ENCODE results near the gene TLNRD1. TPM values are rescaled to one million over a fixed set of nuclear protein-coding genes. Genes with fewer than 3 reads are reported as not detected.

The TLNRD1 gene
- total and polyA plus RNA-seq, 2 experiments from 2014 or later = 14.4 to 41.8 TPM

GRCh38 chr15:81049835-81050234 lies 49.1 kb downstream of the TLNRD1 start:
- no peaks in the 10 kb centered on the region for H3K9me3 ChIP-seq (ENCODE audit: low read depth)
- no peak overlapping the region for H3K27ac ChIP-seq
- peaks cover 14% of the 10 kb centered on the region for H3K27me3 ChIP-seq
- no peak for DNase-seq (ENCODE audit: low read depth in 1 of 2, low spot score in 1 of 2)
- no peak for TF ChIP-seq CTCF (IDR thresholded peaks at IDR 0.05; ENCODE audit: low read depth, low read length)
- H3K4me1 ChIP-seq (ENCODE audit: low read depth) = no peaks in the 10 kb centered on the region
- no peaks in the 10 kb centered on the region for H3K36me3 ChIP-seq
- no peak overlapping the region for H3K4me3 ChIP-seq

GRCh38 chr15:81050259-81050658 lies 49.5 kb downstream of the TLNRD1 start:
- no peak for TF ChIP-seq CTCF (IDR thresholded peaks at IDR 0.05; ENCODE audit: low read depth, low read length)
- Histone ChIP-seq H3K27ac (no peak overlapping the region), H3K27me3 (peaks cover 14% of the 10 kb centered on the region), H3K9me3 (ENCODE audit: low read depth) (no peaks in the 10 kb centered on the region), H3K4me1 (ENCODE audit: low read depth) (no peaks in the 10 kb centered on the region), H3K36me3 (no peaks in the 10 kb centered on the region), H3K4me3 (no peak overlapping the region)
- no peak for DNase-seq (ENCODE audit: low read depth in 1 of 2, low spot score in 1 of 2)

- H3K27me3 ChIP-seq = peaks cover 14% of the 10 kb centered on the region
- H3K9me3 ChIP-seq (ENCODE audit: low read depth) = no peaks in the 10 kb centered on the region
- no peak overlapping the region for H3K4me3 ChIP-seq
- H3K27ac ChIP-seq = no peak overlapping the region
- H3K36me3 ChIP-seq = no peaks in the 10 kb centered on the region
- no peak for TF ChIP-seq CTCF (IDR thresholded peaks at IDR 0.05; ENCODE audit: low read depth, low read length)
- DNase-seq (ENCODE audit: low read depth in 1 of 2, low spot score in 1 of 2) = no peak
- no peaks in the 10 kb centered on the region for H3K4me1 ChIP-seq (ENCODE audit: low read depth)
Observed at GRCh38 chr15:81050805-81051204, 50.1 kb downstream of the TLNRD1 start.

- TF ChIP-seq CTCF (IDR thresholded peaks at IDR 0.05; ENCODE audit: low read depth, low read length) = no peak
- H3K4me1 ChIP-seq (ENCODE audit: low read depth) = no peaks in the 10 kb centered on the region
- peaks cover 19% of the 10 kb centered on the region for H3K27me3 ChIP-seq
- no peak for DNase-seq (ENCODE audit: low read depth in 1 of 2, low spot score in 1 of 2)
- no peaks in the 10 kb centered on the region for H3K36me3 ChIP-seq
- no peak overlapping the region for H3K4me3 ChIP-seq
- H3K9me3 ChIP-seq (ENCODE audit: low read depth) = no peaks in the 10 kb centered on the region
- H3K27ac ChIP-seq = no peak overlapping the region
Observed at GRCh38 chr15:81052046-81052445, 51.3 kb downstream of the TLNRD1 start.

- no peaks in the 10 kb centered on the region for H3K36me3 ChIP-seq
- no peak overlapping the region for H3K4me3 ChIP-seq
- no peaks in the 10 kb centered on the region for H3K4me1 ChIP-seq (ENCODE audit: low read depth)
- DNase-seq (ENCODE audit: low read depth in 1 of 2, low spot score in 1 of 2) = no peak
- H3K9me3 ChIP-seq (ENCODE audit: low read depth) = no peaks in the 10 kb centered on the region
- H3K27ac ChIP-seq = no peak overlapping the region
- H3K27me3 ChIP-seq = peaks cover 16% of the 10 kb centered on the region
- no peak for TF ChIP-seq CTCF (IDR thresholded peaks at IDR 0.05; ENCODE audit: low read depth, low read length)
Observed at GRCh38 chr15:81053621-81054020, 52.9 kb downstream of the TLNRD1 start.

- peaks cover 13% of the 10 kb centered on the region for H3K27me3 ChIP-seq
- TF ChIP-seq CTCF (IDR thresholded peaks at IDR 0.05; ENCODE audit: low read depth, low read length) = no peak
- H3K4me3 ChIP-seq = no peak overlapping the region
- no peak overlapping the region for H3K27ac ChIP-seq
- H3K36me3 ChIP-seq = no peaks in the 10 kb centered on the region
- DNase-seq (ENCODE audit: low read depth in 1 of 2, low spot score in 1 of 2) = peak in 1 of 2 donors; percentile 33
- no peaks in the 10 kb centered on the region for H3K9me3 ChIP-seq (ENCODE audit: low read depth)
- H3K4me1 ChIP-seq (ENCODE audit: low read depth) = no peaks in the 10 kb centered on the region
Observed at GRCh38 chr15:81054236-81054635, 53.5 kb downstream of the TLNRD1 start.
